CMK (cell line): Measurements from ENCODE around the gene VGLL4.
"Not testable (repeated sequence)": the region's sequence is repeated elsewhere in the genome, so short reads cannot be mapped to it uniquely, and the experiment has no call there.

ENCODE experiments used
- DNase-seq: peaks from one replicate; pipeline ENCODE4 v3.0.0-alpha.2; 2010; ENCODE audit warnings: low read depth

VGLL4 gene, protein sequence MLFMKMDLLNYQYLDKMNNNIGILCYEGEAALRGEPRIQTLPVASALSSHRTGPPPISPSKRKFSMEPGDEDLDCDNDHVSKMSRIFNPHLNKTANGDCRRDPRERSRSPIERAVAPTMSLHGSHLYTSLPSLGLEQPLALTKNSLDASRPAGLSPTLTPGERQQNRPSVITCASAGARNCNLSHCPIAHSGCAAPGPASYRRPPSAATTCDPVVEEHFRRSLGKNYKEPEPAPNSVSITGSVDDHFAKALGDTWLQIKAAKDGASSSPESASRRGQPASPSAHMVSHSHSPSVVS

DNA sequence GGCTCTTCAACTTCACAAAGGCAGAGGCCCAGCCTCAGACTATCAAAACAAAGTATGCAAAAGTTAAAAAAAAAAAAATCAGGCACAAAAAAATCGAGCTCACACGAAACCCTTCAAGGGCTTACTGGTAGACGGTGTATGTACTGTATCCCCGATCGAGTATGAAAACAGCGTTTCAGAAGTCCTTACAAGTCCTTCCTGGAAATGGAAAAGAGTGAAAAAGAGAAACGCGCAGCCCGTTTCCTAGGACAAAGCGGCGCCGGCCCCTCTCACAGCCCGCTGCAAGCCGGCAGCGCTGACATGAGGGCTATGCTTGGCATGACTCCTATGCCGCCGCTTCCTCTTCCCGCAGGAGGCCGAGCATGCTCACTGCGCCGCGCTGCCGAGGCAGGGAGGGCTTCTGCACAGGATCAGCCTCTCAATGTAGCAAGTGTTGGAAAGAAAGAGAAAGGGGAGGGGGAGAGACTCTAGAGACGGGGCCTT is at the start of gene VGLL4:
Gene VGLL4 (minus strand): TSS at position 311 of the 483 bp plus-strand sequence. CDS start 397 bp downstream, outside the sequence.
- DNase-seq, result peak; percentile 85

DNA sequence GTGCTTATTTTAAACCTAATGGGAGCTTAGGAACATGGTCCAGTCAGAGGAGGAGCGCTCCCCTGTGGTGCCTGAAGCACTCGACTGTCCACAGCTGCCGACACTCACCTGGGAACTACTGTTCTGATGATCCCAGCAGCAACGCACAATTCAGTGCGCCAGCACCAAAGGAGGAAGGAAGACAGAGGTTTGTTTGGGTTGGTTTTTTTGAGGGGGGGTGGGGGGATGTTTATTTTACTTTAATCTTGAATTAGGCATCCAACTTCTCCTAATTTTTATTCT is 48.8 kb upstream of the VGLL4 start:
- no peak for DNase-seq

- no peak for DNase-seq
Measured at GRCh38 chr3:11691767-11692531, 48.2 kb upstream of the VGLL4 start.

- no peak for DNase-seq
Measured at GRCh38 chr3:11690863-11691766, 47.4 kb upstream of the VGLL4 start.

GRCh38 chr3:11689749-11690148 is 46.0 kb upstream of the VGLL4 start:
- DNase-seq, result no peak

GRCh38 chr3:11684980-11685379 is 41.3 kb upstream of the VGLL4 start:
- not testable (repeated sequence) for DNase-seq

- no peak for DNase-seq
Measured at GRCh38 chr3:11680509-11680908, 36.8 kb upstream of the VGLL4 start.

GRCh38 chr3:11679964-11680363 is 36.2 kb upstream of the VGLL4 start:
- DNase-seq, result no peak

DNA sequence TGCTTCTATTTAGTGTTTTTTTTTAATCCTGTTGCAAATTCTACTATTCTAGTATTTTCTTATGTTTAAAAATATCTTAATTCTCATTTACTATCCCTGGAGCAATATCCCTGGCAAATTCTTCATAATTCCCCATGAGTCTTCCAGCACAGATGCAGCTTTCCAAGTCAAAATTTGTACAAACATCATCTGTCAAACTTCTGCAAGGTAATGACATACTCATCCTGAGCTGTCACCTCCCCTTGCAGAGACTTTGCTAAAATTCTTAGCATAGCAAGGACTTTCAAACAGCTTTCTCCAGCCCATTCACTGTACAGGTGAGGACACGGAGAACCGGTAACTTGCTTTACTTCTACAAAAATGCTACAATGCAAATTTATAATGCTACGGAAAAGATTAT is 28.6 kb upstream of the VGLL4 start:
- DNase-seq, result no peak

GRCh38 chr3:11671648-11672100 is 28.0 kb upstream of the VGLL4 start:
- DNase-seq, result no peak

DNA sequence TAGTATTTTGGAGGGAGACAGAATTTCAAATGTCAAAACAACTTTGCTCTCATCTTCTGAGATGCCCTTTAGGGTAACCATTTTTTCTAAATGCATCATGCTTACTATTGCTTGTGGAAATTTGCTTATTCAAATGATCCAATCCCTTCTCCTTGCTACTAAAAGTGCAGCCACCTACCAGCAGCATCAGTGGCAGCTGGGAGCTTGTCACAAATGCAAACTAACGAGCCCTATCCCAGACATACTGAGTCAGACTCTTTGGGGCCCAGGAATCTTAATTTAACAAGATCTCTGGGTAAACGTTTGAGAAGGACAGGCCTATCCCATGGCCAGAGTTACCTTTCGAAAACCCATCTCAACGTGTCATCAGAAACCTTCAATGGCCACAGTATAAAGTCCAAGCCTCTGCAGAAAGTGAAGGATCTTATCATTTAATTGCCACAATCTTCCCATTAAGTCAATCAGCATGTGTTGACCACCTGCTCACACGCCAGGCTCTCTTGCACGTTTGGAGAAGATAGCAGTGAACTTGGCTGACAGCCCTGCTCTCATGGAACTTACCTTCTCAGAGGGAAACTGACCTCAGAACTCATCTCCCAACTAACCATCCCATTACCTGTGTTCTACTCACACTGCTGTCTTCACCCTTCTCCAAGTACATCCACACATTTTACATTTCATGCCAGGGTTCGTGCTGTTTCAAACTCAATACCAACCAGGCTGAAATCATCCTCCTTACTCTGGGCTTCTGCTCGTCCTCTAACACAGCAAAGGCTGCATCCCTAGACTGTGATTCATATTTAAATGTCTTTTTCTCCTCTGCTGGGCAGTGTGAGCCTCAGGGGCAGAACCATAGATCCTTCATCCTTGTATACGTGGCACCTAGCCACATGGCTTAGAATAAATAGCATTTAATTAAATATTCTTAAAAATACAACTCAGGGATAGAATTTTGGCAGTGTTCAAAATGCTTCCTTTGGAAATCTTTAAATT is 24.8 kb upstream of the VGLL4 start:
- DNase-seq, result no peak

DNA sequence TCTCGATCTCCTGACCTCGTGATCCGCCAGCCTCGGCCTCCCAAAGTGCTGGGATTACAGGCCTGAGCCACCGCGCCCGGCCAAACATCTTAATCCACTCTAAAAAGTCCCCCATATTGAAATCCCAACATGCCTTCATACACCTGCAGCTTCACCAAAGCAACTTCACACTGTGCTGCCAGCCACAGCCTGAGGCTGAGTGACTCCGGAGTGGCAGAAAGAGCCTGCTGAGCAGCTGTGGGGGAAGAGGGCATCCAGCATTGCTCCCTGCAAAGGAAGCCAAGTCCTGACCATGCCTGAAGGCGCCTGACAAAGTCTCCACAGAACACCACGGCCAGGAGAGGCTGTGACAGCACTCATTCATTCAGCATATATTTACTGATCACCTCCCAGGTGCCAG is 21.6 kb upstream of the VGLL4 start:
- DNase-seq, result no peak

GRCh38 chr3:11662392-11662990 is 18.8 kb upstream of the VGLL4 start:
- no peak for DNase-seq

DNA sequence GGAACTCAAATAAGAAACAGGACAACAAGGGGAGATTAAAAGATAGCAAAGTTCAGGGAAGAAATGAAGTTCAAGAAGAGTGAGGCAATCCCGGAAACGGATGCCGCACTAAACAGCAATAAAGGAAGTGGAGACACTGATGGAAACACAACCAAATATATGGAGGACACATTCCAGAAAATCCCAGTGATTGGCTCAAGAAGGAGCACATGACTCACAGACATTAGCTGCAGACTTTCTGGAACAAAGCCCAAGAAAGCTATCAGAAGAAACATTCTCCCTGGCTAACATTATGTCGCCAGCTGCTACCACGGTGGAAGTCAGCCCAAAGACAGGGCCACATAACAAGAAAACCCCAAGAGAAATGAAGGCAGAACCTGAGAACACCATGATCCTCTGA is 18.1 kb upstream of the VGLL4 start:
- no peak for DNase-seq

DNA sequence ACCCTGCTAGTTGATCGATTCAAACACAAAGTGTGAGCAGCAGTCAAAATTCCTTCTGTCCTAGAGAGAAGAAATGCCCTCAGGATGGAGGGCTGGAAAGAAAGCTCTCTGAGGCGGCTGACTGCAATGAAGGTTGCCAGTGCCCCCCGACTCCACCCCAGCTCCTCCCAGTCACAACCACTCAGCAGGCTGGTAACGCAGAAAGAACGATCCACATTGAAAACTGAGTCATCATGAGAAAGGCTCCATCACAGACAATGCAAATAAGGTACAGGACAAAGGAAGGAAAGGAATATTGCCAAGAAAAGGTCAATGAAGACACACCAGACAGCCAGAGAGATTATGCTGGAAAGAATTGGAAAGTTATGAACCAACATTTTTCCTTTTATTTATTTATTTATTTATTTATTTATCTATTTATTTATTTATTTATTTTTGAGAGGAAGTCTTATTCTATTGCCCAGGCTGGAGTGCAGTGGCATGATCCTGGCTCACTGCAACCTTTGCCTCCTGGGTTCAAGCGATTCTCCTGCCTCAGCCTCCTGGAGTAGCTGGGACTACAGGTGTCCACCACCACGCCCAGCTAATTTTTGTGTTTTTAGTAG is 17.4 kb upstream of the VGLL4 start:
- DNase-seq, result no peak

- no peak for DNase-seq
Measured at GRCh38 chr3:11660242-11660641, 16.5 kb upstream of the VGLL4 start.

DNA sequence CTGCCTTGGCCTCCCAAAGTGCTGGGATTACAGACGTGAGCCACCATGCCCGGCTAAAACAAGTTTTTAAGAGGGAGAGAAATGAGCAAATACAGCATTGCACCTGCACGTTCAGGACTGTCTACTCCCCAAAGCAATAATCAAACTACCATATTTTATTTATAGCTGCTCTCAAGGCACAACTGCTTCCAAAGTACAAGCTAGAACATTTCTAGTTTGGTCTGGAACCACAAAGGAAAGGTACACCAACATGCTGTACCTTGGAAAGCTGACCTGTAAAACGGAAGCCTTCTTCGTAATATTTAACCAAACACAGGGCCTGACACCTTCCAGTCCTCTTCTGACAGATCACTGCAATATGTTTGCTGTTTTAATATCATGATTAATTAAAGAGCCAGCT is 14.5 kb upstream of the VGLL4 start:
- no peak for DNase-seq

- no peak for DNase-seq
Measured at GRCh38 chr3:11655196-11655928, 11.6 kb upstream of the VGLL4 start.

- no peak for DNase-seq
Measured at GRCh38 chr3:11654166-11654565, 10.5 kb upstream of the VGLL4 start.
